ENCODE results near the gene SBNO1.
"Not testable (repeated sequence)": the region's sequence is repeated elsewhere in the genome, so short reads cannot be mapped to it uniquely, and the experiment has no call there.

Gene SBNO1

DNA sequence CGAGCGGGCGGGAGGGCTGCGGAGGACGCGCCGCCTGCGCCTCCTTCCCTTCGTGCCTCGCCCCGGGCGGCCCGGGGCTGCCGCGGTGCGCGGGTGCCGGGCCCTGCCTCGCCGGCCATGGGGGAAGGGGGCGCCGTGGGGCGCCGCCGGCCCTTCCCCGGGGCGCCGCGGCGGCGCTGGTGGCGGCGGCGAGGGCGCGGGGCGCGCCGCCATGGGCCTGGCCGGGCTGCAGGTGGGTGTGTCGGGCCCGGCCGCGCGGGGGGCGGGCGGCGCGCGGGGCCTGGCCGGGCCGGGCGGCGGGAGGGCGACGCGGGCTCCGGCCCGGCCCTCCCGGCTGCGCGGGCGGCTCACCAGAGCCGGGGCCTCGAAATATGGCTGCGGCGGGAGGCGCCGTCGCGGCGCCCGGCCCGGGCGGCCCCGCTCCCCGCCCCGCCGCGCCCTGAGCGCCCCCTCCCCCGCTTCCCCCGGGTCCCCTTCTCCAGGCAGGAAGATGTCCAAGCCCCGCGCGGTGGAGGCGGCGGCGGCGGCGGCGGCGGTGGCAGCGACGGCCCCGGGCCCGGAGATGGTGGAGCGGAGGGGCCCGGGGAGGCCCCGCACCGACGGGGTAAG is 24.4 kb upstream of the SBNO1 start:
- DNase-seq (ENCODE audit: low spot score) = no peak

DNA sequence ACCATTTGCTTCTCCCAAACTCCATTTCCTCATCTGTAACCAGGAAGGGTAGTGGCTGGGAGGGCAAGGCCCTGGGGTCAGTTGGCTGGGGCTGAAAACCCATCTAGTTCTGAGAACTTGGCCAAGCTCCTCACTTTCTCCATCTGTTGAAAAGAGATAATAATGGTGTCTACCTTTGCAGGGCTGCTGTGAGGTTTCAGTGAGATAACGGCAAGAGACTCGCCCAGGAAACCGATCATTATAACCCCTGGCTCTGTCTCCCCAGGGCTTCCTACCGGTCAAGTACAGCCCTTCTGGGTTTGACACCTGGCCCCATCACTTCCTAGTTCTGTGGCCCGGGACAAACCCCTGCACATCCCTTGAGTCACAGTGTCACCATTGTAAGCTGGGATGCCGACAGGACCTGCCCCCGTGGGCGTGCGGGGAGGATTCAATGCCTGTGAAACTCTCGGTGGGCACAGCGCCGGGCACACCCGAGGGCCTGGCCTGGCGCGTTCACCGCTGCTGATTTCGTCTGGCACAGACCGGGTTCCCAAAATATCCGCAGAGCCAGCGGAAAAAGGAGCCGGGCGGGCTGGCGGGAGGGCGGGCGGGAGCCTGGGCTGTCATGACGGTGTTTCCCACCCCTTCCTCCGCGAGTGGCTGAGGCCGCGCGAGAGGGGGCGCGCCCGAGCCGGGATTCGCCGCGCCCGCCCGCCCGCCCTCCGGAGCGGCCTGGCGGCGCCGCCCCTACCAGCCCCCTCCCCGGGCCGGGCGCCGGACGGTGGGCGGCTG is 23.7 kb upstream of the SBNO1 start:
- peak; percentile 71 for DNase-seq (ENCODE audit: low spot score)

DNA sequence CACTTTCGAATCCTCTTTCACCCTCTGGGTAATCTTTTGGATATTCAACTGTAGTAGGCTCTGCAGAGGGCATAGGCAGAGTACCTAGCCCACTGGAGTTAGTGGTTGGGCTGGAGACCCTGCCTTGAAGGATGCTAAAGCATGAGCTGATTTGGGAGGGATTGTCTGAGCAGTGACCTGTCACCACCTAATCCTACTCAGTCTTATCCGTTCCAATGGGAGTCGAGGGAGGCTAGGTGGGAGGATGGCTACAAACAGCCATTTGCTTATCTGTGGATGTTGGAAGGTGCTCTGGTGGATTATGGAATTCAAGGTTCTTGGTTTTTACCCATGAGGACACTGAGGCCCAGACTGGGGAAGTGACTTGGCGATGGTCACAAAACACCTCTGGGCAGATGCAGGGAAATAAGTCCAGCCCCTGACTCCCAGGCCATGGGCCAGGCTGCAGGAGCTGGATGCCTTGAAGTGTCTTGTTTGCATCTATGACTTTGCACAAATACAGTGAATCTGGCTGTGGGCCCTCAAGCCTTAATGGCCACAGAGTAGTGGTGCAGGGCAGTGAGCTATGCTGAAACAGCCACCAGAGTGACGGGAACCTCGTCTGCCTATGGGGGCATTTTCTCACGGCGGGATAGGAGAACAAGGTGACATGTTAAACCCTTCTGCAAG is 23.0 kb upstream of the SBNO1 start:
- DNase-seq (ENCODE audit: low spot score) = no peak

DNA sequence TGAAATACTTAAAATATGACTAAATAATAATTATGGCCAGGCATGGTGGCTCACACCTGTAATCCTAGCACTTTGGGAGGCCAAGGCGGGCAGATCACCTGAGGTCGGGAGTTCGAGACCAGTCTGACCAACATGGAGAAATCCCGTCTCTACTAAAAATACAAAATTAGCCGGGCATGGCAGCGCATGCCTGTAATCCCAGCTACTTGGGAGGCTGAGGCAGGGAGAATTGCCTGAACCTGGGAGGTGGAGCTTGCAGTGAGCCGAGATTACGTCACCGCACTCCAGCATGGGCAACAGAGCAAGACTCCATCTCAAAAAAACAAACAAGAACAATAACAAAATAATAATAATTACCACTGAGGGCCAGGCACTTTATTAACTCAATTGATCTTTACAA is 20.9 kb upstream of the SBNO1 start:
- not testable (repeated sequence) for DNase-seq (ENCODE audit: low spot score)

DNA sequence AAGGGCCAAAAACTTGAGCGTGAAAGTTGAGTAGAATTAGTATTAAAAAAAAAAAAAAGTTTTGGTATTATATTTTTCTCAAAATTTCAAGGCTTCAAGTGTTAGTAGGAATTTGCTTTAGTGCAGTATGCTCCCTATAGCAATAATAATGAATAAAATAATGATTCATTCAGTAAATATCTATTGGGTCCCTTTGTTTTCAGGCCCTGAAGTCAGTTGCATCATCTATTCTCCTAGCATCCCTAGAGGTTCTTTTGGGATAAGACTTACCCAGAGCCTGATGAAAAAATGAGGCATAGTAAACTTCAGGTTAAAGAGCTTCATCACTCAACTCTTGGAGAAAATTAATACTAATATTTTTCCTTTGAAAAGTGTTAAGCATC is 20.3 kb upstream of the SBNO1 start:
- DNase-seq (ENCODE audit: low spot score) = no peak

DNA sequence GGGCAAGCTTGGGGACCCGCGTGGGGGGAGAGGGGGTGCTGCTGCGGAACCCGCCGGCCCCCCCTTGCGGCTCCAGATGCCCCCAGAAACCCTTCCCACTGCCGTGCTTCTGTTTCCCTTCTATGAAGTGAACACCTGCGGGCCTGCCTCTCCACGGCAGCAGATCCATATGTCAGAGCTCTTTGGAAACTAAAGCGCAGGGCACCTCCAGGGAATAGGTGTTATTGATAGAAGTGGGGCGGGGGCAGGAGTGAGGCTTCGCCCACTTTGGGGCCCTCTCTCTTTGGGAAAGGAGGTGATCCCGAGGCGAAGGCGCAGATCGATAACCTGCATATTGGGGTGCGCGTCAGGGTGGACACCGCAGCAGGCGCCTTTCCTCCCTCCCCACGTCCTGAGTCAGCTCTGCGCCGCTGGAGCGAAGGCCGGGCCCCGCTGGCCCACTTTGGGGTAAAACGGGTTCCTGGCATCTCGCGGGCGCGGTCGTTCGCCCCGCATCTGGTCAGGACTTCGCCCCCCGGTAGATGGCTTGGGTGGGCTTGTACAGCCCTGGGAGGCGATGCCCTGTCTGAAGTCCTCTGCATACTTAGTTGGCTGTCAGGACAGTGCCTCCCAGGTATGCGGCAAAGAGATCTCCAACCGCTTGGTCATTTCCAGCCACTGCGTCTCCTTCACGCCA is 19.8 kb upstream of the SBNO1 start:
- DNase-seq (ENCODE audit: low spot score) = peak; percentile 10

DNA sequence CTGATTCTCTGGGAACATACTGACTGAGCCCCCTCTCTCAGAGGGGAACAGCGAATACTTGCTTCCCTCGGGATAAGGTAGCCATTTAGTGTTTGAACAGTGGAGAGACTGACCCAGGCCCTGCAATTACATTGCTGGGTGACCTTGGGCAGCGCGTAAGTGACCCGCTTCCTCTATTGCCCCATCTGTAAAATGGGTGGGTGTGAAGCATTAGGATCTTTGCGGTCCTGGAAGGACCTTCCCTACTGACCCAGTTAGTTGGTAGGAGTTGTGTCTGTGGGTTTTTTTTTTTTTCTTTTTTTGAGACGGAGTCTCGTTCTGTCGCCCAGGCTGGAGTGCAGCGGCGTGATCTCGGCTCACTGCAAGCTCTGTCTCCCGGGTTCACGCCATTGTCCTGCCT is 18.0 kb upstream of the SBNO1 start:
- no peak for DNase-seq (ENCODE audit: low spot score)

DNA sequence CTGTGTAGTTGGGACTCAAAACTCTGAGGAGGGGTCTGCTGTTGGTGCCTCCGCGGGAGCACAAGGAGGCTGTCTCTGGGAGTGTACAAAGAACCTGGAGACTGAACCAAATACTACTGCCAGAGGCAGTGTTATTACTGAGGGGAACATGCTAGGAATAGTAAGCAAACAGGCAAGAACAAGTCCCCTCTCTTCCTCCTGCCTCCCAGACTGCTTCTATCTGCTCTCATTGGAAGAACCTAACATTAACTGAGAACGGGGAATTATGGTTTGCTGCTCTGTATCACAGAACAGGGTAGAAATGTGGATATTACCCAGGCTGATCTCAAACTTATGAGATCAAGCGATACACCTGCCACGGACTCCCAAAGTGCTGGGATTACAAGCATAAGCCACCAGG is 14.7 kb upstream of the SBNO1 start:
- DNase-seq (ENCODE audit: low spot score) = no peak

DNA sequence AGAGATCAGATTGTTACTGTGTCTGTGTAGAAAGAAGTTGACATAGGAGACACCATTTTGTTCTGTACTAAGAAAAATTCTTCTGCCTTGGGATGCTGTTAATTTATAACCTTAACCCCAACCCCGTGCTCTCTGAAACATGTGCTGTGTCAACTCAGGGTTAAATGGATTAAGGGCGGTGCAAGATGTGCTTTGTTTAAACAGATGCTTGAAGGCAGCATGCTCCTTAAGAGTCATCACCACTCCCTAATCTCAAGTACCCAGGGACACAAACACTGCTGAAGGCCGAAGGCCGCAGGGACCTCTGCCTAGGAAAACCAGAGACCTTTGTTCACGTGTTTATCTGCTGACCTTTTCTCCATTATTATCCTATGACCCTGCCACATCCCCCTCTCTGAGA is 7.8 kb upstream of the SBNO1 start:
- not testable (repeated sequence) for DNase-seq (ENCODE audit: low spot score)

DNA sequence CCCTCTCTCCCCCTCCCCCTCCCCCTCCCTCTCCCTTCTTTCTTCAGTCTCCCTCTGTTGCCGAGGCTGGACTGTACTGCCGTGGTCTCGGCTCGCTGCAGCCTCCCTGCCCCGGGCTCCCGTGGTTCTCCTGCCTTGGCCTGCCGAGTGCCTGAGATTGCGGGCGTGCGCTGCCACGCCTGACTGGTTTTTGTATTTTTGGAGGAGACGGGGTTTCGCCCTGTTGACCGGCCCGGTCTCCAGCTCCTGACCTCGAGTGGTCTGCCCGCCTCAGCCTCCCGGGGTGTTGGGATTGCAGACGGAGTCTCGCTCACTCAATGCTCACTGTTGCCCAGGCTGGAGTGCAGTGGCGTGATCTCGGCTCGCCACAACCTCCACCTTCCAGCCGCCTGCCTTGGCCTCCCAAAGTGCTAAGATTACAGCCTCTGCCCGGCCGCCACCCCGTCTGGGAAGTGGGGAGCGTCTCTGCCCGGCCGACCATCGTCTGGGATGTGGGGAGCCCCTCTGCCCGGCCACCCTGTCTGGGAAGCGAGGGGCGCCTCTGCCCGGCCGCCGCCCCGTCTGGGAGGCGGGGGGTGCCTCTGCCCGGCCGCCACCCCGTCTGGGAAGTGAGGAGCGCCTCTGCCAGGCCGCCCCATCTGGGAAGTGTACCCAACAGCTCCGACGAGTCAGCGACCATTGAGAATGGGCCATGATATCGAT is 7.2 kb upstream of the SBNO1 start:
- not testable (repeated sequence) for DNase-seq (ENCODE audit: low spot score)

DNA sequence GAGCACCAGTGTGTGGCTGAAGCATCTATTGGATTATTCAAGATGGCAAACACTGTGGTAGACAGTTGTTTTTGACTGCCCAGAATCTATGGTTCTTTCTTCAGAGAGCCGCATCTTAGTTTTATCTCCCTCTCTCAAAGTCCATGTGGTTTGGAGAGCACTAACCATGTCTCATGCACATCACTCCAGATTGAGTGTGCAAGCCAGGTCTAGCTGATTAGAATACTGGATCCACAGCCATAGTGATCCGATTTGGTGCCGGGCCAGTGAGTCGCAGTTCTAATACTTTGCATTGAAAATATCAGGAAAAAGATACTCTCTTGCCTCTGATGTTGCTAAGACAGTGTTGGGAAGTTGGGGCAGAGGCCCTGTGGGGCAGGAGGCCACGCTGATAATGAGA is 4.6 kb upstream of the SBNO1 start:
- no peak for DNase-seq (ENCODE audit: low spot score)

DNA sequence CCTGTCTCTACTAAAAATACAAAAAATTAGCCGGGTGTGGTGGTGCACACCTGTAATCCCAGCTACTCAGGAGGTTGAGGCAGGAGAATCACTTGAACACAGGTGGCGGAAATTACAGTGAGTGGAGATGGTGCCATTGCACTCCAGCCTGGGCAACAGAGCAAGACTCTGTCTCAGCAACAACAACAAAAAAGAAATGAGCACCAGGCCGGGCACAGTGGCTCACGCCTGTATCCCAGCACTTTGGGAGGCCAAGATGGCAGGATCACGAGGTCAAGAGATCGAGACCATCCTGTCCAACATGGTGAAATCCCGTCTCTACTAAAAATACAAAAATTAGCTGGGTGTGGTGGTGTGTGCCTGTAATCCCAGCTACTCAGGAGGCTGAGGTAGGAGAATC is 3.8 kb upstream of the SBNO1 start:
- not testable (repeated sequence) for DNase-seq (ENCODE audit: low spot score)

DNA sequence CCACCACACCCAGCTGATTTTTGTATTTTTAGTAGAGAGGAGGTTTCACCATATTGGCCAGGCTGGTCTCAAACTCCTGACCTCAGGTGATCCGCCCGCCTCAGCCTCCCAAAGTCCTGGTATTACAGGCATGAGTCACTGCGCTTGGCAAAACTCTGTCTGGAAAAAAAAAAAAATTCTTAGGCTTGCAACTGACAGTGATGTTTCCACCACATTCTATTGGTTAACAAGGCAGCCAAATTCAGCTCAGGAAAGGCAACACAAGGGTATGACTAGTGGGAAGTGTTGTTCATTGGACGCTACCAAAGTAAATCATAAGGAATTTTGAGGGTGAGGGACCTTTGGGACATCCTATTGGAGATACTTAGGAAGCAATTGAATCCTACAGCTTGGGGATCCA is 2.9 kb upstream of the SBNO1 start:
- DNase-seq (ENCODE audit: low spot score) = no peak

DNA sequence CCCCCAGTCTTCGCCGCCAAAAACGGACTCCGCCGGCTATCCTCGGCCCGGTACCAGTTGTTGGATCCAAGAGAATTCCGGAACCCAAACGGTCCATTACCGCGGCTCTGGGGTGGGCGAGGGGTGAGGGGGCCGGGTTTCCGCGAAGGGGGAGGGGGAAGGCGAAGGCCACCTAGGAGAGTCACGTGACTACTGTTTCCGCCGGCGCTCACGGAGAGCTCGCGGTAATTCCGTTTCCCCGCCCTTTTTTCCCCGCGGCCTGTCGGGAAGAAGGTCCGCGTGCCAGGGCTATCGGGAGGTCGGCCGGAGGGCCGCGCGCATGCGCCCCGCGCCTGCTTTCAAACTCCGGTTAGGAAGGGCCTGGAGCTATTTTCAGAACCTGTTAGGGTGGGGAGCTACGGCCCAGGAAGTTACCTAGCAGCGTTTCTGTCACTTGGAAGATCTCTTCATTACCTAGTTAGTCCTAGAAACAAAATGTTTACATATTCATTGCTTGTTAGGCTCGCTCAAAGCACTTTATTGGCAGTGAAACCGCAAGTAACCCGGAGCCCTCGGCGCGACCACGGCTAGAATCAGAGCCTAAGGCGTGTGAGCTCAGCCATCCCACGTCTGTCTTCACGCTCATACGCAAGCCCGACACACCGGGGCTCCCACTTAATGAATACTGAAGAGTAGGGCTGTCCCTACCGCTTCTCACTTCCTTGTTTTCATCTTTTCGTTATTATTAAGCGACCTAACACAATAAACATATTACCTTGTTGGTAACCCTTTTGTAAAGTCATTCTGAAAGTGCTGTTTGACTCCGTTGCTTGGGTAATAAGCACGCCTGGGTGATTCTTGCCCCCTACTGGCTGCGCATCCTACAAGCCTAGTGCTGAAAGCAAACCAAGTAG is 624 bp upstream of the SBNO1 start:
- DNase-seq (ENCODE audit: low spot score) = peak; percentile 99

DNA sequence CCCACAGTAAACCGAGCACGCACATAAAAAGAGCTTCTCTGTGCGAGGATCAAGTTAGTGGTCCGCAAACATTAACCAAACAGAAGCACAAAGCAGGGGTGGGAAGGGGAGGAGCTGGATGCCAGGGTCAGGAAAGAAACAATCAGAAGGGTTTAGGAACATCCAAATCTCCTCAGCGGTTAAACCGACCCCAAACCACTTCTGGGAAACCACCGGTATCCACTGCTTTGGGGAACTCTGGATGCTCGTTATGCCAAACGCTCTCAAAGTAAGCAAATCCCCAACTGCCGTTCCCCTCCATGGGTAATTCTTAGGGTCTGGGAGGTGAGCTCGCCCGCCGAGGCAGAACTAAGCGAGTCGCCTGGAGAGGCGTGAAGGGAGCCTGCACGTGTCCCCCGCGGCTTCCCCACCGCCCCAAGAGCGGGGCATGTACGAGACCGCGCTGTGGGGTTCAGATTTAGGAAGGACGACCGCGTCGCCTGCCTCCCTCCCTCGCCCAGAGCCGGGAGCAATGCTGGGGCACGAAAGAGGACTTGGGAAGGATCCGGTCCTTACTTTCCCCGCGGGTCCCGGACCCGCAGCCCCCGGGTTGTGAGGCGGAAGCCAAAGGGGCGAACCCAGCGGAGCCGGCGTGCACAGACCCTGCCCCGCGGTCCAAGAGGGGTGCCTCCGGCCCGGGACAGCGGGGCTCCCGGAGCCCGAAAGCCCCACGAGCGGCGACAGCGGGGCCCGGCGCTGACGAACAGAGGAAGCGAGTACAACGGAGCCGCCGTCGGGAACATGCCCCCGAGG is 711 bp downstream of the SBNO1 start:
- peak; percentile 3 for DNase-seq (ENCODE audit: low spot score)

DNA sequence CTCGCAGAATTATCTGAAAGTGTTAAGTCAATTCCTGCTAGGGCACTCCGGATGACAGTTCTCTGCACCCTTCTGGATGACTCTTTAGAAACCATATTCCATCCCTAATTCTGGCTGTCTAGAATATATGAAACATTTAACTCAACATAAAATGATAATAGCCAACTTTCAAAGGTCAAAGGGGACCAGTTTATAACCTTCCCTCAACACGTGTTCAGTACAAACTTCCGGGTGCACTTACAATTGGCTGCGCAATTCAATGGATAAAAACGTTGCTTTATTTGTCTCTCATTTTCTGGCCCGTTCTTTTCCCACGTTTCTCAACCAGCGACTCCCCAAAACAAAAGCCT is 1.3 kb downstream of the SBNO1 start:
- DNase-seq (ENCODE audit: low spot score) = peak; percentile 4

DNA sequence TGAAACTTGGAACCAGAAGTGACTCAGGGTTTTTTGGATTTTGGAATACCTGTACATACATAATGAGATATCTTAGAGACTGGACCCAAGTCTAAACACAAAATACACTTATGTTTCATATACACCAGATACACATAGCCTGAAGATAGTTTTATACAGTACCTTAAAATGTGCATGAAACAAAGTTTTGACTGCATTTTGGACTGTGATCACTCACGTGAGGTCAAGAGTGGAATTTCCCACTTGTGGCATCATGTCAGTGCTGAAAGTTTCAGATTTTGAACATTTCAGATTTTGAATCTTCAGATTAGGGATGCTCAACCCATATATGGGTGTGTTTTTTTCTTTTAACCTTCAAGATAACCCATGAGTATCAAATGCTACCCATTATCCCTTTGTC is 6.6 kb downstream of the SBNO1 start:
- no peak for DNase-seq (ENCODE audit: low spot score)

DNA sequence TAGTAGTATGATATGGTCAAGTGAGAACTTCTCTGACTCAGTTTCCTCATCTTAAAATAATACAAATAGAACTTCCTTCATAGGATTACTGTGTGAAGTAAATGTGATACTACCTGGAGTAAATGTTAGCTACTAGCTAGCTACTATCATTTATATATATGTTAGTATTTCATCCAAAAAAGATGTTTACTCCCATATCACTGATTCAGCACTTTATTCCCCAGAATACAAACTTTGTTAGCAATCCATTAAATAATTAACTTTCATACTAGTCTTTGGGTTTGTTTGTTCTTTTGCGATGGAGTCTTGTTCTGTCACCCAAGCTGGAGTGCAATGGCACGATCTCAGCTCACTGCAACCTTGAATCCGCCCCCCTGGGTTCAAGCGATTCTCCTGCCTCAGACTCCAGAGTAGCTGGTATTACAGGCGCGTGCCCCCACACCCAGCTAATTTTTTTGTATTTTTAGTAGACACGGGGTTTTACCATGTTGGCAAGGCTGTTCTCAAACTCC is 8.4 kb downstream of the SBNO1 start:
- no peak for DNase-seq (ENCODE audit: low spot score)

DNA sequence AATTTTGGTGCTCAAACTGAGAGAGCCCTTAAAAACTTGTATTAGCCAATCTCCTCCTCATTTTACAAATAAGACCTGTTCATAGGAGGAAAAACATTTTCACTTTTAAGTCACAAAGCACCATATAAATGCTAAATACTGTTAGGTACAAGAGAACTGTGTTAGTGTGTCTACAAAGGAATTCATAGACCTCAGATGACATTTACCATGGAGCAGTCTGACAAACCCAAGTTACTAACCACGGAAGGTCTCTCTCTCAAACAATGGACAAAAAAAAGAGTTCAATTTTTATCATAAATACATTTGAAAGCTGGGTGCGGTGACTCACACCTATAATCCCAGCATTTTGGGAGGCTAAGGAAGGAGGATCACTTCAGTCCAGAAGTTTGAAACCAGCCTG is 10.0 kb downstream of the SBNO1 start:
- no peak for DNase-seq (ENCODE audit: low spot score)

DNA sequence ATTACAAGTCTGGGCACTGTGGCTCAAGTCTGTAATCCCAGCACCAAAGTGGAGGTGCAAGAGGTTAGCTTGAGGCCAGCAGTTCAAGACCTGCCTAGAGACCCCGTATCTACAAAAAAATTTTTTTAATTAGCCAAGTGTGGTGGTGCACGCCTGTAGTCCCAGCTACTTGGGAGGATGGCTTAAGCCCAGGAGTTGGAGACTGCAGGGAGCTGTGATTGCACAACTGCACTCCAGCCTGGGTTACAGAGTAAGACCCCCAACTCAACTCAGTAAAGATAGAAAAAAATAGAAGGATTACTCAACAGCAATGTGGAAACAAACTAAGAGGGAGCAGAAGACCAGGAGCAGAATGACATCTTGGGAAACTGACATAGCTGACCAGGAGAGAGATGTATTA is 13.3 kb downstream of the SBNO1 start:
- no peak for DNase-seq (ENCODE audit: low spot score)
